Measurements from ENCODE around the gene KAT5.
"Not testable (repeated sequence)": the region's sequence is repeated elsewhere in the genome, so short reads cannot be mapped to it uniquely, and the experiment has no call there.

The KAT5 gene

DNA sequence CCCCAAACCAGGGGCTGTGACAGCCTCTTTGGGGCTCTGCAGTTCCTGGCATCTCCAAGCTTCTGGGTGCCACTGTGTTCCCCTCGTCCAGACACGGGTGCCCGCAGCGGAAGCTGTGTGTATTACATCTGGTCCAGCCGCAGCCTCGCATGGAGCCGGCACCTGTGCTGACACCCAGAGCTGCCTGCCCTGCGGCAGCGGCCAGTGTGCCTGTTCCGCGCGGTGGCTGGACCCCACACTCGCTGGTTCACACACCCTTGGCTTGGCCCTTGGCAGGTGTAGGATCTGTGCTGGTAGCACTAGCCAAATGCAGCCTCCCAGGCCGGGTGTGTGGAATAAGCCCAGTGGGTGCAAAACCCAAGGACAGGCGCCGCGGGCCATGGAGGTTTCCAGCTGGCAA is 33.0 kb downstream of the KAT5 start:
- DNase-seq: no peak

- not testable (repeated sequence) for DNase-seq
These were observed 50.1 kb downstream of the KAT5 start for GRCh38 chr11:65762169-65762568.

GRCh38 chr11:65762816-65763215 is 50.8 kb downstream of the KAT5 start:
- DNase-seq: not testable (repeated sequence)

- DNase-seq: no peak
These were observed 52.4 kb downstream of the KAT5 start for GRCh38 chr11:65764434-65764833.

DNA sequence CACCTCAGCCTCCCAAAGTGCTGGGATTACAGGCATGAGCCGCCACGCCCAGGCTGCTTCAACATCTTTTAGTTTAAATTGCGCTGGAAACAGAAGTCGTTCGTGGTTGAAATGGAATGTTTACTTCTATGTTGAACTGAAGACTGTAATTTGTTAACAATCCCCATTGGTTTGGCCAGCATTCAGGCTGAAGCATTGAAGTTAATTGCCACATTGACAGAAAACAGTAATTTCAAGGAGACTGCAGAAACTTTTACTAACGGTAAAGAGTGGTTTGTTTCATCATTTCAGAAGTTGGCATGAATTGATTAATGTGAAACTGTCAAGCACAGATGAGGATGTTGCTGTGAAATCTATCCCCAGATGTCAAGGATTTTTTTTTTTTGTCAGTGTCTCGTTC is 54.5 kb downstream of the KAT5 start:
- DNase-seq: no peak

DNA sequence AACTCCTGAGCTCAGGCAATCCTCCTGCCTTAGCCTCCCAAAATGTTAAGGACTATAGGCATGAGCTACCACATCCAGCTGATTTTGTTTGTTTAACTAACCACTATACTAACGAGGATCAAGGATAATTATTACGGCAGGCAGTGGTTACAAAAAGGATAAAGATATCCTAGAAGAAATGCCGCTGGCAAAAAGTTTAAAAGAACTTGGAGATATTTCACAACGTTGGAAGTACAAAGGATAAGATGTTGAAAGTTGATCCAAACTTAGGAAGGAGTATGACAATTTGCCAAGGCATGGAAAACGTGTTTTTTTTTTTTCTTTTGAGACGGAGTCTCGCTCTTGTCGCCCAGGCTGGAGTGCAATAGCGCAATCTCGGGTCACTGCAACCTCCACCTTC is 55.4 kb downstream of the KAT5 start:
- no peak for DNase-seq

GRCh38 chr11:65767806-65768205 is 55.8 kb downstream of the KAT5 start:
- not testable (repeated sequence) for DNase-seq

All from NK-92 treated with Interleukin-12 subunit alpha and Interleukin-12 subunit beta, amount 100 ng/mL, for 24 hours (cell line).